ENCODE data around the gene ENPP1. TPM values are rescaled to one million over a fixed set of nuclear protein-coding genes. Genes with fewer than 3 reads are reported as not detected.

ENPP1 gene
- total RNA-seq, 1 experiment from 2014 or later = 17.8 TPM

GRCh38 chr6:131831392-131831791, 23.6 kb downstream of the ENPP1 start:
- DNase-seq = no peak
- Histone ChIP-seq H3K27me3 (ENCODE audit: control insufficient read depth, insufficient read depth, low read length) (no peaks in the 10 kb centered on the region), H3K36me3 (replicated peaks; ENCODE audit: control insufficient read depth, insufficient read depth, low read length) (0 out of 2 replicates have a peak, but pooled peaks cover 1% of the 10 kb centered on the region), H3K4me3 (ENCODE audit: insufficient read depth, low read depth, low read length) (no peak overlapping the region)

GRCh38 chr6:131831886-131832285, 24.1 kb downstream of the ENPP1 start:
- Histone ChIP-seq H3K36me3 (replicated peaks; ENCODE audit: control insufficient read depth, insufficient read depth, low read length) (0 out of 2 replicates have a peak, but pooled peaks cover 1% of the 10 kb centered on the region), H3K4me3 (ENCODE audit: insufficient read depth, low read depth, low read length) (no peak overlapping the region), H3K27me3 (ENCODE audit: control insufficient read depth, insufficient read depth, low read length) (no peaks in the 10 kb centered on the region)
- no peak for DNase-seq

- Histone ChIP-seq H3K27me3 (ENCODE audit: control insufficient read depth, insufficient read depth, low read length) (no peaks in the 10 kb centered on the region), H3K4me3 (ENCODE audit: insufficient read depth, low read depth, low read length) (no peak overlapping the region), H3K36me3 (replicated peaks; ENCODE audit: control insufficient read depth, insufficient read depth, low read length) (0 out of 2 replicates have a peak, but pooled peaks cover 1% of the 10 kb centered on the region)
- no peak for DNase-seq
Measured at GRCh38 chr6:131832363-131832762, 24.5 kb downstream of the ENPP1 start.

DNA sequence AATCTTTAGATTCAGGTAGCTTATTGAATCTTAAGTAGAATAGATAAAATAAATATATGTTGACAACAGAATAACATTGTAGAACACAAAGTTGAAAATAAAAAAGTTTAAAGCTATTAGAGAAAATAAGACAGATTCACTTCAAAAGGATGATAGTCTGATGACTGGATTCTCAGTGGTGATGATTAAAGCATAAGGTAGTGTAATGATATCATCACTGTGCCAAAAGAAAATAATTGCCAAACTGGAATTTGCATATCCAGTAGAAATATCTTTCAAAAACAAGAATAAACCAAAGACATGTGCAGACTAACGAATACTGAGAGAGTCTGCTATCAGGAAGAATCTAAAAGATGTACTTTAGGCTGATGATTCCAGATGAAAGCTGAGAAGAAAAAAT, 30.2 kb downstream of the ENPP1 start:
- H3K27me3 ChIP-seq (ENCODE audit: control insufficient read depth, insufficient read depth, low read length) = no peaks in the 10 kb centered on the region
- H3K4me3 ChIP-seq (ENCODE audit: insufficient read depth, low read depth, low read length) = no peak overlapping the region
- H3K36me3 ChIP-seq (replicated peaks; ENCODE audit: control insufficient read depth, insufficient read depth, low read length) = no peaks in the 10 kb centered on the region
- no peak for DNase-seq

- no peaks in the 10 kb centered on the region for H3K27me3 ChIP-seq (ENCODE audit: control insufficient read depth, insufficient read depth, low read length)
- DNase-seq = no peak
- H3K4me3 ChIP-seq (ENCODE audit: insufficient read depth, low read depth, low read length) = no peak overlapping the region
- no peaks in the 10 kb centered on the region for H3K36me3 ChIP-seq (replicated peaks; ENCODE audit: control insufficient read depth, insufficient read depth, low read length)
Measured at GRCh38 chr6:131839388-131839787, 31.6 kb downstream of the ENPP1 start.

GRCh38 chr6:131840441-131840840, 32.6 kb downstream of the ENPP1 start:
- Histone ChIP-seq H3K36me3 (replicated peaks; ENCODE audit: control insufficient read depth, insufficient read depth, low read length) (no peaks in the 10 kb centered on the region), H3K27me3 (ENCODE audit: control insufficient read depth, insufficient read depth, low read length) (no peaks in the 10 kb centered on the region), H3K4me3 (ENCODE audit: insufficient read depth, low read depth, low read length) (no peak overlapping the region)
- DNase-seq = no peak

GRCh38 chr6:131840936-131841583, 33.2 kb downstream of the ENPP1 start:
- Histone ChIP-seq H3K36me3 (replicated peaks; ENCODE audit: control insufficient read depth, insufficient read depth, low read length) (no peaks in the 10 kb centered on the region), H3K27me3 (ENCODE audit: control insufficient read depth, insufficient read depth, low read length) (no peaks in the 10 kb centered on the region), H3K4me3 (ENCODE audit: insufficient read depth, low read depth, low read length) (no peak overlapping the region)
- no peak for DNase-seq

- H3K36me3 ChIP-seq (replicated peaks; ENCODE audit: control insufficient read depth, insufficient read depth, low read length) = no peaks in the 10 kb centered on the region
- no peak for DNase-seq
- no peak overlapping the region for H3K4me3 ChIP-seq (ENCODE audit: insufficient read depth, low read depth, low read length)
- H3K27me3 ChIP-seq (ENCODE audit: control insufficient read depth, insufficient read depth, low read length) = no peaks in the 10 kb centered on the region
Measured at GRCh38 chr6:131843768-131844167, 35.9 kb downstream of the ENPP1 start.

- Histone ChIP-seq H3K36me3 (replicated peaks; ENCODE audit: control insufficient read depth, insufficient read depth, low read length) (no peaks in the 10 kb centered on the region), H3K4me3 (ENCODE audit: insufficient read depth, low read depth, low read length) (no peak overlapping the region), H3K27me3 (ENCODE audit: control insufficient read depth, insufficient read depth, low read length) (no peaks in the 10 kb centered on the region)
- DNase-seq = no peak
Measured at GRCh38 chr6:131844243-131844841, 36.5 kb downstream of the ENPP1 start.

- Histone ChIP-seq H3K36me3 (replicated peaks; ENCODE audit: control insufficient read depth, insufficient read depth, low read length) (peaks cover 4% of the 10 kb centered on the region; the same call in 1 of the 2 replicates), H3K4me3 (ENCODE audit: insufficient read depth, low read depth, low read length) (no peak overlapping the region), H3K27me3 (ENCODE audit: control insufficient read depth, insufficient read depth, low read length) (no peaks in the 10 kb centered on the region)
- DNase-seq = no peak
Measured at GRCh38 chr6:131846023-131846663, 38.3 kb downstream of the ENPP1 start.

DNA sequence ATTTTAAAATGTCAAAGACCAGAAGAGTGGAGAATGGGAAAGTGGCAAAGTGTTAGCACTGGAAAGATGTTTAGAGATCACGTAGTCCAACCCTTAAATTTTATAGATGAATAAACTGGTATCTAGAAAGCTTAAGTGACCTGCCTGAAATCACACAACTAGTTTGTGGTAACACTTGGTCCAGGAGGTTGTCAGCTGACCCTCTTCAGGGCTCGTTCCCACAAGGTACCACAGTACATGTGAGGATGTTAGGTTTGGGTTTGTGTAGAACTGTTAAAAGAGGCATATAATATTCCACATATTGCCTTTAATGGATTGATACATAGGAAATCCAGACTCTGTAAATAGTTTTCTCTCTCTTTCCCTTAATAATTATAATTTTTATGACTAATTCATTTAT, 39.1 kb downstream of the ENPP1 start:
- no peak for DNase-seq

GRCh38 chr6:131849799-131850198, 42.0 kb downstream of the ENPP1 start:
- DNase-seq = no peak
- Histone ChIP-seq H3K27me3 (ENCODE audit: control insufficient read depth, insufficient read depth, low read length) (no peaks in the 10 kb centered on the region), H3K4me3 (ENCODE audit: insufficient read depth, low read depth, low read length) (no peak overlapping the region), H3K36me3 (replicated peaks; ENCODE audit: control insufficient read depth, insufficient read depth, low read length) (peaks cover 4% of the 10 kb centered on the region)

More for the DNA sequence above, 39.1 kb downstream of the ENPP1 start:
- Histone ChIP-seq H3K4me3 (ENCODE audit: insufficient read depth, low read depth, low read length) (no peak overlapping the region), H3K36me3 (replicated peaks; ENCODE audit: control insufficient read depth, insufficient read depth, low read length) (peaks cover 4% of the 10 kb centered on the region), H3K27me3 (ENCODE audit: control insufficient read depth, insufficient read depth, low read length) (no peaks in the 10 kb centered on the region)

DNA sequence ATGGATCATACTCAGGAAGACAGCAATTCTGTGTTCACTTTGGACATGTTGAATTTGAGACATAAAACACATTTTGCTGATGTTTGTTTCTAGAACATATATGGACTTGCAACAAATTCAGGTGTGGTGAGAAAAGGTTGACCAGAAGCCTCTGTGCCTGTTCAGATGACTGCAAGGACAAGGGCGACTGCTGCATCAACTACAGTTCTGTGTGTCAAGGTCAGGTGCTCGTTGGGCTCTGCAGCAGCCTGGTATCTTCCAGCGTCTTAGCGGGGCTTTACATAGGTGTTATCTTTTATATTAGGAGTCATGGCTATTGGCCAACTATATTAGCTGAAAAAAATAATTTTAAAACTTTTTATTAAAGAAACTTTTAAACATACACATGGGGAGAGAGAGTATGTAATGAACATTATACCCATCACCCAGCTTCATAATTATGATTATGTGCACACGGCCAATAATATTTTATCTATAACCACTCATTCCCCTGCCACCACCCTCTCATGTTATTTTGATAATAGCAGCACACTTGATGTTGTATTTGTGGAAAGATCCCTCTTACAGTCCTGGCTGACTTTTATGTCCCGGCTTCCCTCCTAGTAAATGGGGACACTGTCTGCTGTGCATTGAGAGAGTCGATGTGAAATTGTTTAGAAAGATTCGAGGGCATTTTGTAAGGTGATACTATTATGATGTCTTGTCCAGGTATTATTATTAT, 43.4 kb downstream of the ENPP1 start:
- Histone ChIP-seq H3K27me3 (ENCODE audit: control insufficient read depth, insufficient read depth, low read length) (no peaks in the 10 kb centered on the region), H3K4me3 (ENCODE audit: insufficient read depth, low read depth, low read length) (no peak overlapping the region), H3K36me3 (replicated peaks; ENCODE audit: control insufficient read depth, insufficient read depth, low read length) (peaks cover 5% of the 10 kb centered on the region)
- DNase-seq = no peak

- H3K27me3 ChIP-seq (ENCODE audit: control insufficient read depth, insufficient read depth, low read length) = no peaks in the 10 kb centered on the region
- H3K36me3 ChIP-seq (replicated peaks; ENCODE audit: control insufficient read depth, insufficient read depth, low read length) = peaks cover 5% of the 10 kb centered on the region
- DNase-seq = no peak
- H3K4me3 ChIP-seq (ENCODE audit: insufficient read depth, low read depth, low read length) = no peak overlapping the region
Measured at GRCh38 chr6:131852200-131852599, 44.4 kb downstream of the ENPP1 start.

GRCh38 chr6:131854803-131855202, 47.0 kb downstream of the ENPP1 start:
- H3K4me3 ChIP-seq (ENCODE audit: insufficient read depth, low read depth, low read length) = no peak overlapping the region
- DNase-seq = no peak
- no peaks in the 10 kb centered on the region for H3K27me3 ChIP-seq (ENCODE audit: control insufficient read depth, insufficient read depth, low read length)
- H3K36me3 ChIP-seq (replicated peaks; ENCODE audit: control insufficient read depth, insufficient read depth, low read length) = peaks cover 5% of the 10 kb centered on the region

Measured in H7 (cell line).